Spleen (tissue), 11 donors: ENCODE results near the gene ATG16L2. TPM values are rescaled to one million over a fixed set of nuclear protein-coding genes. Genes with fewer than 3 reads are reported as not detected.
A peak's percentile ranks its signal among the peaks of the same experiment; 100 is the strongest.
"Not testable (repeated sequence)": the region's sequence is repeated elsewhere in the genome, so short reads cannot be mapped to it uniquely, and the experiment has no call there.

Experiments
- DNase-seq: peaks from one replicate; pipeline ENCODE4 v3.0.0-alpha.2; 2020
- H3K27ac ChIP-seq, 8 donors: fragments of 200-600 bp; sonication (generic) in 7 of 8; 1 replicate in 4 of 8; 2 replicates in 4 of 8; pipeline versions ENCODE4 v1.5.0 to v1.8.0; 2016 to 2021; ENCODE audit warnings: inconsistent platforms in 4 of 8, mild to moderate bottlenecking in 4 of 8, moderate library complexity in 1 of 8
- H3K27me3 ChIP-seq, 7 donors: fragments of 200-600 bp; sonication (generic) in 6 of 7; replicated peaks in 1 of 7; 1 replicate in 4 of 7; 2 replicates in 3 of 7; pipeline versions ENCODE4 v1.5.0 to v1.8.0; 2016 to 2021; ENCODE audit warnings: inconsistent platforms in 3 of 7, mild to moderate bottlenecking in 1 of 7
- H3K36me3 ChIP-seq, 6 donors: fragments of 200-600 bp; sonication (generic) in 5 of 6; 1 replicate in 4 of 6; 2 replicates in 2 of 6; pipeline versions ENCODE4 v1.5.0 to v1.8.0; 2016 to 2021; ENCODE audit warnings: inconsistent platforms in 2 of 6
- H3K4me1 ChIP-seq, 6 donors: fragments of 200-600 bp; sonication (generic) in 5 of 6; 1 replicate in 3 of 6; 2 replicates in 3 of 6; pipeline versions ENCODE4 v1.5.0 to v1.8.0; 2016 to 2021; ENCODE audit warnings: inconsistent platforms in 3 of 6
- H3K4me3 ChIP-seq, 8 donors: fragments of 200-600 bp; sonication (generic) in 7 of 8; 1 replicate in 4 of 8; 2 replicates in 4 of 8; pipeline versions ENCODE4 v1.5.0 to v1.8.0; 2016 to 2021; ENCODE audit warnings: inconsistent platforms in 4 of 8, mild to moderate bottlenecking in 4 of 8, moderate library complexity in 2 of 8
- H3K9me3 ChIP-seq, 8 donors: fragments of 200-600 bp; sonication (generic) in 7 of 8; 1 replicate in 4 of 8; 2 replicates in 4 of 8; pipeline versions ENCODE4 v1.5.0 to v1.8.0; 2016 to 2021; ENCODE audit warnings: inconsistent platforms in 4 of 8
- CTCF ChIP-seq, 11 experiments: fragments of 200-600 bp in 7 of 11; fragments of 450-650 bp in 4 of 11; sonication (generic) in 4 of 11; IDR thresholded peaks in 8 of 11; conservative IDR thresholded peaks in 3 of 11; 1 replicate in 7 of 11; 2 replicates in 4 of 11; pipeline versions ENCODE4 v1.4.0 to v1.8.0; 2016 to 2021; ENCODE audit warnings: antibody characterized with exemption in 11 of 11, inconsistent platforms in 4 of 11, mild to moderate bottlenecking in 1 of 11
- POLR2A ChIP-seq, 3 donors: fragments of 450-650 bp; IDR thresholded peaks; one replicate each; pipeline ENCODE4 v1.5.1; 2017; ENCODE audit warnings: antibody characterized with exemption in 3 of 3, mild to moderate bottlenecking in 1 of 3
- POLR2AphosphoS5 ChIP-seq, 3 donors: sonication (generic); formaldehyde crosslinking; IDR thresholded peaks; one replicate each; pipeline ENCODE4 v1.5.1; 2017; ENCODE audit warnings: antibody characterized with exemption in 3 of 3
- WGBS, 5 donors: extraction: QIAGEN DNeasy Blood & Tissue Kit in 3 of 5; methylation state at CpG; one replicate each; pipeline versions ENCODE4 v1.1.5 to v1.1.7; 2013 to 2018; 5-methylcytosine and 5-hydroxymethylcytosine counted together
- intact Hi-C: fragments of 100-400 bp; cut with DNase I; formaldehyde crosslinking; loops from one replicate; pipeline ENCODE4 v1.15.0; 2023; ENCODE audit warnings: low total_unique reads
- polyA plus RNA-seq, 3 donors: library from polyadenylated mRNA; stranded (reverse); fragments of 200-250 nt; gene quantifications; one replicate each; pipeline ENCODE4 v1.2.1, GENCODE V29; 2013
- total RNA-seq, 7 donors: library from RNA; depleted of rRNA in 3 of 7; stranded (reverse); fragments of >200 nt in 3 of 7; fragmentation: NEBNext Ultra II Directional in 4 of 7; extraction: Animal tissue kit (Norgen Biotek cat#: 25700) in 4 of 7; gene quantifications; one replicate each; pipeline versions ENCODE4 v1.1.0 to v1.2.1, GENCODE V29; 2016 to 2021
- donor health status: healthy with polysubstance abuse.
- donor health status: DM: no; HTN: no; CAD: no; lungs with moderate emphysema.
- donor health status: DM: no; HTN: no; CAD: no.
- donor health status: Bipolar disorder and iron deficiency.
- donor health status: healthy.
- donor health status: DM: no; HTN: no; CAD: no.
- donor health status: DM: yes; HTN: yes; CAD: no.

The ATG16L2 gene
- total and polyA plus RNA-seq, 10 donors = 96.9 to 368 (median 237) TPM

- intact Hi-C loops = no loop called here
- 80 to 97% (median 93%) methylated on average over 6 of the region's 6 CpGs for WGBS, 5 donors
Measured at GRCh38 chr11:72802822-72803221, 11.4 kb upstream of the ATG16L2 start.

DNA sequence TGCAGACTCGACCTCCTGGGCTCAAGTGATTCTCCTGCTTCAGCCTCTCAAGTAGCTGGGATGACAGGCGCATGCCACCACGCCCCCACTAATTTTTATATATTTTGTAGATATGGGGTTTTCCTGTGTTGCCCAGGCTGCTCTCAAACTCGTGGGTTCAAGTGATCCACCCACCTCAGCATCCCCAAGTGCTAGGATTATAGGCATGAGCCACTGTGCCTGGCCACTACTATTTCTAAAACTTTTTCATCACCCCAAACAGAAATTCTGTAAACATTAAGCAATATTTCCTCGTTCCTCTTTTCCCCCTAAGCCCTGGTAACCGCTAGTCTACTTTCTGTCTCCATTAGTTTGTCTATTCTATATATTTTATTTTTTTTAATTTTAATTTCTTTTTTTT lies 9.0 kb upstream of the ATG16L2 start:
- no peak for DNase-seq
- Histone ChIP-seq H3K27ac (peak overlapping the region in 7 of 8 donors; percentile 27 to 99 (median 98)), H3K36me3 (peaks cover 0 to 23% (median 6%) of the 10 kb centered on the region in 6 donors), H3K27me3 (no peaks in the 10 kb centered on the region), H3K4me3 (peak overlapping the region in 1 of 8 donors; percentile 37), H3K4me1 (peaks cover 5 to 62% (median 30%) of the 10 kb centered on the region in 6 donors), H3K9me3 (no peaks in the 10 kb centered on the region)
- intact Hi-C loops = no loop called here
- WGBS, 5 donors = 48 to 72% (median 50%) methylated on average over 6 of the region's 6 CpGs
- TF ChIP-seq CTCF (IDR thresholded peaks at IDR 0.05 in 8 of 11, conservative IDR thresholded peaks at IDR 0.05 in 3 of 11) (no peak), POLR2A (IDR thresholded peaks at IDR 0.05) (no peak), POLR2AphosphoS5 (IDR thresholded peaks at IDR 0.05) (no peak)

More at GRCh38 chr11:72802822-72803221, 11.4 kb upstream of the ATG16L2 start:
- peaks cover 0 to 48% (median 16%) of the 10 kb centered on the region in 6 donors for H3K4me1 ChIP-seq
- H3K27ac ChIP-seq = no peak overlapping the region
- H3K9me3 ChIP-seq = no peaks in the 10 kb centered on the region
- H3K27me3 ChIP-seq = no peaks in the 10 kb centered on the region
- H3K4me3 ChIP-seq = no peak overlapping the region
- no peak for TF ChIP-seq POLR2A (IDR thresholded peaks at IDR 0.05)
- TF ChIP-seq POLR2AphosphoS5 (IDR thresholded peaks at IDR 0.05) = no peak
- TF ChIP-seq CTCF (IDR thresholded peaks at IDR 0.05 in 8 of 11, conservative IDR thresholded peaks at IDR 0.05 in 3 of 11) = no peak
- no peak for DNase-seq
- H3K36me3 ChIP-seq = no peaks in the 10 kb centered on the region

- intact Hi-C loops = not testable (repeated sequence)
- H3K4me1 ChIP-seq = peaks cover 5 to 74% (median 35%) of the 10 kb centered on the region in 6 donors
- 71 to 100% (median 92%) methylated on average over 1 of the region's 1 CpG for WGBS, 5 donors
Measured at GRCh38 chr11:72806378-72806777, 7.8 kb upstream of the ATG16L2 start.

DNA sequence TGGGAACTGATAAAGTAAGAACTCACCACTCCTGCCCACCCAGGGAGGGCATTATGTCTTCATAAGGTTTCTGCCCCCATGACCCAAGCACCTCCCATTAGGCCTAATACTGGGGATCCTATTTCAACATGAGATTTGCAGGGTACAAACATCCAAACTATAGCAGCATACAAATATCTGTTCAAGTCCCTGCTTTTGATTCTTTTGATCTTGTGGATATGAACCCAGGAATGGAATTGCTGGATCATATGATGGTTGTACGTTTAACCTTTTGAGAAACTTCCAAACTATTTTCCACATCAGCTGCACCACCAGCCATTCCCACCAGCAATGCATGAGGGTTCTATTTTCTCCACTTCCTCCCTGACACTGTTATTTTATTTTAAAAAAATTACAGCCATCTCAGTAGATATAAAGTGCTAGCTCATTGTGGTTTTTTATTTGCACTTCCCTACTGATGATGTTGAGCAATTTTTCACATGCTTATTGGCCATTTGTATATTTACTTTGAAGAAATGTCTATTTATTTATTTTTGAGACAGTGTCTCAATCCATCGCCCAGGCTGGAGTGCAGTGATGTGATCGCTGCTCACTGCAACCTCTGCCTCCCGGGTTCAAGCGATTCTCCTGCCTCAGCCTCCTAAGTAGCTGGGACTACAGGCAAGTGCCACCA lies 7.1 kb upstream of the ATG16L2 start:
- no peak for TF ChIP-seq POLR2AphosphoS5 (IDR thresholded peaks at IDR 0.05)
- no peak for TF ChIP-seq CTCF (IDR thresholded peaks at IDR 0.05 in 8 of 11, conservative IDR thresholded peaks at IDR 0.05 in 3 of 11)
- TF ChIP-seq POLR2A (IDR thresholded peaks at IDR 0.05) = no peak
- peaks cover 7 to 82% (median 41%) of the 10 kb centered on the region in 6 donors for H3K4me1 ChIP-seq
- WGBS, 5 donors = 37 to 66% (median 48%) methylated on average over 5 of the region's 5 CpGs
- H3K9me3 ChIP-seq = no peaks in the 10 kb centered on the region
- no peak for DNase-seq
- H3K36me3 ChIP-seq = peaks cover 0 to 27% (median 6%) of the 10 kb centered on the region in 6 donors
- peak overlapping the region in 1 of 8 donors; percentile 52 for H3K4me3 ChIP-seq
- intact Hi-C loops = no loop called here
- no peaks in the 10 kb centered on the region for H3K27me3 ChIP-seq
- H3K27ac ChIP-seq = peak overlapping the region in 7 of 8 donors; percentile 77 to 99 (median 98)

More at GRCh38 chr11:72806378-72806777, 7.8 kb upstream of the ATG16L2 start:
- DNase-seq, H3K9me3 ChIP-seq, H3K27me3 ChIP-seq: not testable (repeated sequence)
- Histone ChIP-seq H3K4me3 (peak overlapping the region in 1 of 8 donors; percentile 0), H3K27ac (peak overlapping the region in 7 of 8 donors; percentile 77 to 99 (median 98)), H3K36me3 (peaks cover 0 to 27% (median 6%) of the 10 kb centered on the region in 6 donors)
